Stimulated activated CD4-positive, alpha-beta T cell treated with anti-CD3 and anti-CD28 coated beads, Interleukin-2, amount 100 ng/mL, for 48 hours (primary cell): ENCODE measurements around the gene ZNF385D.

ENCODE experiments used
- DNase-seq, 2 donors: peaks; one replicate each; pipeline ENCODE4 v3.0.0-alpha.2; 2020

The ZNF385D gene

DNA sequence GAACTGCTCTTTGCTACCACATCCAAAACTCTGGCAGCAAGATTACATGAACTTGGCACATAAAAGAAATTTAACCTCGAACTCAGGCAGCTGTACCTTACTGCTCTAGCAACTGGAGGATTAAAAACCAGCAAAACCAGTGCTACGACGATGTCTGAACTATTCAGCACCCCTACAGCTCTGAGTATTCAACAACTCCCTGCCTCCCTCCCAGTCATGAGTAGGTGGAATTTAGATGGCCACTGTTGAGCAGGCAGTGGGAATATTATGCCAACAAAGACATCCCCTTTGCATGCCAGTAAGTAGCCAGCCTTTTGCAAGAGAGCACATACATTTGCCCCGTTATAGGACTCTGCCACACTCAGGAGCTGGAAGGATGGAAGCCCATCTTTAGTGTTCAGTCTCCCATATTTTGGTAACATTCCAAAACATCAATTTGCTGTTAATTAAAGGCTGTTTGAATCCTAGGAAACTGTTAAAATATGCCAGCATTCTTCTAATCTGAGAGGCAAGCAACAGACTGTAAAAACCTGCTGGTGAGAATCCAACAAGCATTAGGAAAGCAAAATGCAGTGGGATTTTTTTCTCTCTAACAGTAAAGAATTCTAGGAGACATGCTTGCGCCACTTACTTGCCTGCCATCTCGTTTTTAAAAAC lies 85.4 kb downstream of the ZNF385D start:
- no peak for DNase-seq

DNA sequence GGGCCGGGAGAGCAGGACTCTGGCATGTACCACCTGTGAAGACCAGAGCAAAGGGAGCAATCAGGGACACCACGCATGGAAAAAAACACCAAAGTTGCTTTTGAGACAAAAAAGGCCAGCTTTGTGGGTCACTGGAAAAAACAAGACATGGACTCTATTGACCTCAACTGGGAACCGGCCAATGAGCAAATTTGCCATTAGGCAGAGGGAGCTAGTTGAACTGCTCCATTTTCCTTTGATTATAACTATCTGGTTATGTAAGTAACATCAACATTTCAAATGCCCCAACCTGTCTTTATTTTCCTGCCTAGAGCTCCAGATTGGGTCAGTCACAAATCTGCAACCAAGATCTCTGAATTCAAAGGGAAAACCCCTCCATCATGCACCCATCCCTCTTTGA lies 86.0 kb downstream of the ZNF385D start:
- DNase-seq, result no peak

DNA sequence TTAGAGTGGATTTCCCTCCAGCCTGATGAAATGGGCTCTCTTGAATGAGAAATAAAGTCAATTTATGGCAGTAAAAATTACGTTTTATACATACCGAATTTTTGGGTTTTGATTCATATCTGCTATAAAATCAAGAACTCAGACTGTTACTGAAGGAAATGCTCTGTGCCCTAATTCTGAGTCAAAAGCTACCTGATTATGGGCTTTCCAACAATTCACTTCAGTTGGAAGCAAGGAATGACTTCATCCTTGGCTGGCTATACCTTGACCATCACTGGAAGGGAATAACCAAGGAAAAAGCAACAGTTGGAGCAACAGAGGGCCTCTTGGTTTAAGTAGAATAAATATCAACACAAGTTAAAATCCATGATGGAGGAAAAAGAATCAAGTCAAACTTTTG lies 88.6 kb downstream of the ZNF385D start:
- DNase-seq, result no peak

DNA sequence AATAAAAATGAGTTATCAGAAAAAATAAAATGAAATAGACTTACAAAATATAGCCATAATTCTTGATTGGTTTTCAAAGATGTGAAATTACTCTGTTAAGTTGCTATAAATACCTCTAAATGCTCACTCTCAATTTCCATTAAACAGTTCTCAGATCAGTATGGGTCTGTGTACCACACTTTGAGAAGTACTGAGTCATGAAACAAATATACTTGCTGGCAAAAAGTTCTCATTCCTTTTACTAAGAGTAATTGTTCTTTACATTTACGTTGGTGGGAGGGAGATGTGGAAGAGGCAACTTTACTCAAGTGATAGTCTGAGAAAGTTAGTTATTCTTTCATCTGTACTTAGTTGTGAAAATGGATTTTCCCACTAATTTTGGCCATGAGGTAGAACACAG lies 96.3 kb downstream of the ZNF385D start:
- DNase-seq, result no peak

DNA sequence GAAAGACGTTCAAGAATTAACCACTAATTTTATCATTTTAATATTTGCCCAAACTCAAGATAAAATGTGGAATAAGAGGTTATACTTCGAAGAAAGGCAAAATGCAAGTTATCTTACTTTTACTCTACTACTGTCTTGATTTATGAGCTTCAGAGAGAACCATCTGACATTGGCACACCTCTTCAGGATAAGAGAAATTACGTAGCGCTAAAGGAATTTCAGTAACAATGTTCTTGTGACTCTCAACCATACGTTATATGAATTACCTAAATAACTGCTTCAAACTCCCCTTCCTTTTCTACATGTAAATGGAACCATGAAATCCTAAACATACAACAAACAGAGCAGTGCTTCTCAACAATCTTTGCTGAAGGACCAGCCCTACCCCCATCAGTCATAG lies 96.8 kb downstream of the ZNF385D start:
- DNase-seq, result no peak

DNA sequence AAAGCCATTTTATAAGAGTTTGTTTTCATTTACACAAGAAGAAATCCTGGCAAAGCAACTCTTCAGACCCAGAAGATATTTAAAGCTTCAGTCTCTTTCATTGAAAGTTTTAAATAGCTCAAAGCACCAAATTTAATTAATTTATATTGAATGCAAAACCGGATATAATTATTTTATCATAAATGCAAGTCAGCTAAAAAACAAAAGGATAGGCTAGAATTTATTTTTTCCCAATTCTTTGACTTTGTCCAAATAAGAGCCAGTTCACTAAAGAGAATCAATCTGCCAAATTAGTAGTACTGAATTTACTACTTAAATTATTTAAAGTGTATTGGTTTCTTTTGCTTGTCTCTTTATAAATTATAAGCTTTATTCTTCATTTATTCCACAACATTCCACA lies 101.5 kb downstream of the ZNF385D start:
- no peak for DNase-seq

DNA sequence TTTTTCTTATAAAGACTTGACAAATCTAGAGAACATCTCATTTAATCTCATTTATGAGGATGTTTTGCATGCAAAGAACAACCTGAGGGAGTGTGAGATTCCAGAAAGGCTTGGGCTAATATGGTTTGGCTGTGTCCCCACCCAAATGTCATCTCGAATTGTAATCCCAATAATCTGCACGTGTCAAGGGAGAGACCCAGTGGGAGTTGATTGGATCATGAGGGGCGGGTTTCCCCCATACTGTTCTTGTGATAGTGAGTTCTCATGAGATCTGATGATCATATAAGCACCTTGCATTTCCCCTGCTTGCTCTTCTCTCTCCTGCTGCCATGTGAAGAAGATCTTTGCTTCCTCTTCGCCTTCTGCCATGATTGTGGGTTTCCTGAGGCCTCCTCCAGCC lies 103.0 kb downstream of the ZNF385D start:
- DNase-seq, result no peak

DNA sequence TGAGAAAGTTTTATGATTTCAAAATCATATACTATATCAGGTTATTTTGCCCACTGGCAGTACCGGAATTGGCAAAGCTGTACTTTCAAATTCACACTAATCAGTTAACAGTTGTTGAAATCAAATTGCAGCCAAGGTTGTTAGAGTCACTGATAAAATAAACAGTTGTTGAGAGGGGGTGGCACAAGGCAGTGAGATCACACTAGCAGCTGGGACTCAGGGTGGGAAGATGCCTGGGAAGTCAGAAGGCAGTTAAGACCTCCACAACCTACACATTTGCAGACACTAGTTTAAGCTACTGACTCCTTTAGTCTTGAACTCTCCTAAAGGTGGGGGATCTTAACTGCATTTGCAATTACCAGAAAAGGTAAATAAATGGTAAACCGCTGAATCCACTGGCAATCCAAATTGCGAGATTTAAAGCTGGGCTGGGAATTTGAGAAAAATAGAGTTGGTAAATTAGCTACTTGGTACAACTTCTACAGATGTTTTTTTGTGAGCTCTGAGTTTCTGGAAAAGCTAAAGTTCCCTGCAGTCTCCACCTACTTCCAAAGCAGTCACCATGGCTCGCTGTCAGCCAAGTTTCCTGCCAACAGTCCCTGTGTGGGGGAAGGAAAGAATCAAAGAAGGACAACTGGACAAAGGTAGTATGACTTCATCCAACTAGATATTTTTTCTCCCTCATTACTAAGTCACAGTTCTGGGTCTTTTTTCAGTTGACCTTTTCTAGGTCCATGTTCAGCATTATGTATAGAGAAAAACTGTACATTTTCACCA lies 105.7 kb downstream of the ZNF385D start:
- DNase-seq, result no peak

DNA sequence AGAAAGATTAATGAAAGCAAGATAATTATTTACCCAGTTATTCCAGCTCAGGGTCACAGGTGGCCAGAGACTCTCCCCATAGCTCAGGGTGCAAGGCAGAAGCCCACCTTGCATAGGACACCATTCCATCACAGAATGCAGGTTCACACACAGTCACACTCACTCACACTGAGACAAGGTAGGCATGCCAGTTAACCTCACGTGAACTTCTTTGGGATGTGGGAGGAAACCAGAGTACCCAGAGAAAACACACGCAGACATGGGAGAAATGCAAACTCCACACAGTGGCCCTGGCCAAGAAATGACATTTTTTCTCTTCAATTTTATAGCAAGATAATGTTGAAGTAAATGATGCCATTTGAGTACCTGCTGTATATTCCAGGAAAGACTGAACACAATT lies 106.7 kb downstream of the ZNF385D start:
- no peak for DNase-seq

DNA sequence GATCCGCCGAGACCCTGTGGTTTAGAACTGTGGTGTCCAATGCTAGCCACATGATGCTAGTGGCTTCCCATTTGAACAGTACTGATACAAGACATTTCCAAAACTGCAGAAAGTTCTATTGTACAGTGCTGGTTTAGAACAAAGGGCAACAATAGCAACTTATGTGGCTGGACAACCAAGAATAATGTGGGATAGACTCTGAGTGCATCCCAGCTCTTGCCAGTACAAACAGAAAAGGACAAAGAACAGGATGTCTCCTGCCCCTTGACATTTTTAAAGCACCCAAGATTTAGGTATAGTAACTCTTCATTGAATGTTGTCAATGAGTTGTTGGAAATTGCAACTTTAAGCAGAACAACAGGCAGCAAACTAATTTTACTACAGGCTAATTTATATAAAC lies 107.3 kb downstream of the ZNF385D start:
- no peak for DNase-seq

DNA sequence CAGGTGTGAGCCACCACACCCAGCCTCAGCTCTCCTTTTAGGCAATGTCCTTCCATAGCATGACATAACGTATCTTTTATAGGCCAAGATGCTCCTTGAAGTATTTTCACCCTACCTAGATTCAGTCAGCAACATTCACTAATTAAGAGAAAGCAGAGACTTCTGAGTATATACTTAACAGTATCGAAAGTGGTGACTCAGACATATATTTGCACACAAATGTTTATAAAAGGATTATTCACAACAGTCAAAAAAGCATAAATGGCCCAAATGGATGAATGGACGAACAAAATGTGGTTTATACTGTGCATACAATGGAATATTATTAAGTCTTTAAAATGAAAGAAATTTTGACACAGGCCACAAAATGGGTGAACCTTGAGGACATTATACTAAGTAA lies 108.6 kb downstream of the ZNF385D start:
- DNase-seq, result no peak

DNA sequence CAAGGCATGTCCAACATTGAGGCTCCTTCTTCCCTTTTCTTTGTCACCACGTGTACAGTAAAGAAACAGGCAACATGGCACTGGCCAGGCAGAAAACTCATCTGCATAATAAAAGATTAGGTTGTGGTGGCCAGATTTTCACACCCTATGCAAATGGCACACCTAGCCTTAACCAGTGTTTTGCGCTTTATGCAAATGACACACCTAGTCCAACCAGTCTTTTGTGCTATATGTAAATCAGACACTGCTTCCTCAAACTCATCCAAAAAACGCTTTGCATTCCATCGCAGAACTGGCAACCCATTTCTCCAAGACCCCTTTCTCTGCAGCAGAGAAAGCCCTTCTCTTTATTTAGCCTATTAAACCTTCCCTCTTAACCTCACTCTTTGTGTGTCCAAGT lies 109.1 kb downstream of the ZNF385D start:
- DNase-seq, result no peak

DNA sequence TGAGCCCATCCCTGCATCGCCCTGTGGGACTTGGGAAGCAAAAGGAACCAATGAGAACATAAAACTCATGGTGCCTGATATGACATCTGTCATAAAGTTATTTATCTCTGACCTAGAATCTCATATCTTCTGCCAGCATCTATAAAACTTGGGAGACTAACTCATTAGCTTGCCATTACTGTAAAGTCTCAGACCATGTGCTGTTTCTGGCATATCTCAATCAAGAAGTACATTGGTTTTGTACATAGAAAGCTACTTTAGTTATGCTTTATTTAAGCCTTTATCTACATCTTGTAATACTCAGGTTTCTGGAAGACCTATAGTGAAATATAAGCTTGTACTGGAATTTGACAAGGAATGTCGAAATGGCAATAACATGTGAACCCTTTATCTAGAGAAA lies 112.5 kb downstream of the ZNF385D start:
- no peak for DNase-seq

DNA sequence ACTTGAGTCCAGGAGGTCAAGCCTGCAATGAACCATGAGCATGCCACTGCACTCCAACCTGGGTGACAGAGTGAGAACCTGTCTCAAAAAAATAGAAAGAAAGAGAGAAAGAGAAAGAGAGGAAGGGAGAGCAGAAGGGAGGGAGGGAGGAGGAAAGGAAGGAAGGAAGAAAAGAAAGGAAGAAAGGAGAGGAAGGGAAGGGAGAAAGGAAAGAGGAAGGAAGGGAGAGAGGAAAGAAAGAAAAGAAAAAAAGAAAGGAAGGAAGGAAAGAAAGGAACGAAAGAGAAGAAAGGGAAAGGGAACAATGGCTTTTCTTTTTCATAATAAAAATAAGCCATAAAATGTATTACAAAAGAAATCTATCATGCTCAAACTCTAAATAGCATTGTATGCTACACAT lies 116.9 kb downstream of the ZNF385D start:
- DNase-seq, result no peak

DNA sequence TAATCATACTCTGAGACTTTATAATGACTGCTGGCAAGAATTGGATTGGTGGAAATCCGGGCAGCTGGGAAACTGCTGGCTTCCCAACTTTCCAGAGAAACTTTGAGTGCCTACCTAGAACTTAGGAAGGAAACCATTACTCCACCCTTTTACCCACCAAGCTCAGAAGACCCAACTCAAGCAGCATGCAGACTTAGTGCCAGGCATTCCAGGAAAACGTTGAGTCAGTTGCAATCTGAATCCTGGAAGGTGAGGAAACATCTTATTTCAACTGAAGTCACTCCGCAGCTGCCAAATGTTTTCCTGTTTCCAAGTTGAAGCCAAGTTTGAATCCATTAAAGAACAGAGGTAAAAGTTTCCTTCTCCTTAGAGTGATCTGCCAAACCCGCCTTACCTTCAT lies 126.5 kb downstream of the ZNF385D start:
- DNase-seq, result no peak

DNA sequence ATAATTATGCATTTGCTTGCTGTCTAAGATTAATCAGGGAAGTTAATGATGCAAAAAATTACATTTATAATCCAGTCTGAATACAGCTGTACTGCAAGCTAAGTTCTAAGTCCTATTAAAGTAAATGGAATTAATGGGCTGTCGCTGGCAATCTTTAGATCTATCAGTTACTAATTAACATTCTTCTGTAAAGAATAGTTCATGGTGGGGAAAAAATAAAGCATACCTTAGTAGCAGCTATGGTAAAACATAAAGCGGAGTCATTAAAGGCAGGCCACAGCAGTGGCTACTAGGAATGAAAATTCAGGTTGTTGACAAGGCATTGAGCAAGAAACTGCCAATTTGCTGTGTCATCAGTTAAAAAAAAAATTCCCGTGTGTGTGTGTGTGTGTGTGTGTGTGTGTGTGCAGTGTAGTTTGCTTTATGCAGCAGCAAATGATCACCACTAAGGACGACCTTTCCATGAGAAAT lies 129.8 kb downstream of the ZNF385D start:
- DNase-seq, result no peak

DNA sequence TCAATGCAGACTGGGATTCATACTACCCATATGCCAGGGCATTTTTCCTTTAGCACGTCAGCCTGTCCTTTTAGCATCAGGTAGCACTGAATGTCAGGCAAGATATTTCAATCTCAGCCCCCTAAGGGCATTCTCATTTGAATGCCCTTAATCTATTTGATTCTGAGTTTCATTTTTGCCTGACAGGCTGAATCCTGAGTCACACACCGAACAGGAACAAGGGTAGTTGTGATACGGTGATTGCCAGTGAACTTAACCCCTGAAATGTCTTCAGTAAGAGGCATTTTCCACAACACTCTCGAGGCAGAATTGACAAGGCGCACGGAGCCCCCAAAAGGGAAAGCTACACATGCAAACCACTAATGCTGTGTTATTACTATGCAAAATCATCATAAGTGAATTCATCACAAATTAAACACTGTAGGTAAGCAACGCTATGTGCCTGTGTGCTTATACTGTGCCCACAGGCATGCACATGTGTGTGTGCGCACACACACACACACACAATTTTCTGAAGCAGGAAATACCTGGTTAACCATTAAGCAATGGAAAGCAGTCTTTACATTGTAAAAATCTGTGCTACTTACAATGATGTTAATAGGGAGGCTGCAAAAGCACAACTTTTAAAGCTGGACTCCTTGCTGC lies 130.4 kb downstream of the ZNF385D start:
- DNase-seq, result no peak

DNA sequence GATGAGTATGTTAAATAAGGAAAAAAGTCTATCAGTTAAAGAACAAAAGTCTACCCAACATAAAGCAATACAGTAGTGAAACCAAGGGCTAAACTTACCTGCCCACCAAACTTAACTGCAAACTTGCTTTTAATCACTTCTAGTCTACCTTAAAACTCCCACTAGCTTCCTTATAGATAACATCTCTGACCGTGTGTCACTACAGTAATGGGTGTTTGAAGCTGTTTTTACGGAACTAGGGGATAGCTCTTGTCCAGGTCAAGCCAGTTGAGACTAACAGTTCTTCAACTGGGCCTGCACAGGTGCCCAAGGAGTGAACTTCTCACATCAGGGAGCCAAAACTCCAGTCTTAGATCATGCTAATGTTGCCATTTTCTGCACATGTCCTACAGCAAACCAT lies 132.3 kb downstream of the ZNF385D start:
- no peak for DNase-seq

DNA sequence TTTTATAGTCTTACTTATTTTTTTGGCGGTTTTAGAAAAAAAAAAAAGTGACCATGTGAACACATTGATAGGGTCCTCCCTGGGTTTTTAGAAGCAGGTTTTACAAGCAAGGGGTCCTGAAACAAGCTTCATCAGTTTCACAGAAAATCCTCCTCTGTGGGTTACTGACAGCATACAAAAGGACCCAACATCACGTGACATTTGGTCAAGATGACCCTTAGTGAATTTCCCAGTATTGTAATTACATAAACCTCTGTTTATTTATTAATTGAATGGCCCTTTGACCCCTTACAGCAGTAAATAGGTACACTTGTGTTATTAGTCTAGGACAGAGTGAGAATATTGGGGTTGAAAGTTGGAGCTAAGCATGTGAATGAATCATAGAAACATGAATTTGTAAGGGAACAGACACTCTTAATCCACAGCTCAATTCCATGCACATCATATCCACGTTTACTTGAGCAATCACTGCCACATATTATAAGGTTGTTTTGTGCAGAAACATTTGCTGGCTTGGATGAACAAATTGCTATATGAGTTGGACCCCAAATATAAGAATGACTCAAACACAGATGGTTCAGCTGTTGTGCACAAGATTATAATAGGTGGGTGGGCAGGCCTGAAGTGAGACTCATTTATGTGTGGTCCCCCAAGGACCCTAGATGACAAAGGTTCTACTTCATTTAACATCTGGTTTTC lies 137.5 kb downstream of the ZNF385D start:
- DNase-seq, result no peak

DNA sequence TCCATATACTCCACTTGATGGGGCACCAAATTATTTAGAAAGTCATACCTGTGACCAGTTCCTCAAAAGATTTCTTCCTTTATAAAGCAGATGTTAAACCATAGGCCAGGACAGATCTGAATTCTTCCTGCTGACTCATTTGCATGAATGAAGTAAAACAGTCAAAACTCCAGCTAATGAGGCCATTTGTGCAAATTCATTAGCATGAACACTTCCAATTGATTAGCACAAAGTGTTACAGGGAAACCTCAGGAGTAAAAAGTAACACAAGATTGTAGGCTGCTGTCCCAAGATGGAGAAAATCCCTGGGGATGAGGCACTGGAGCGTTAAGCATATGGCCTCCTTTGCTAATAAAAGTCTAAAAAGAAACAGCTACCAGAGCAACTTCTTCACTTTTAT lies 149.8 kb downstream of the ZNF385D start:
- DNase-seq, result no peak

DNA sequence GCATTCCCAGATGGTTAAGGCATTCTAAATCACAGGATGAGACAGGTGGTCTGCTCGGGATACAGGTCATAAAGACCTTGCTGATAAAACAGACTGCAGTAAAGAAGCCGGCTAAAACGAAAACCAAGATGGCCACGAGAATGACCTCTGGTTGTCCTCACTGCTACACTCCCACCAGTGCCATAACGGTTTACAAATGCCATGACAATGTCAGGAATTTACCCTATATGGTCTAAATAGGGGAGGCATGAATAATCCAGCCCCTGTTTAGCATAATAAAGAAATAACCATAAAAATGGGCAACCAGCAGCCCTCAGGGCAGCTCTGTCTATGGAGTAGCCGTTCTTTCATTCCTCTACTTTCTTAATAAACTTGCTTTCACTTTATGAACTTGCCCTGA lies 151.1 kb downstream of the ZNF385D start:
- no peak for DNase-seq

DNA sequence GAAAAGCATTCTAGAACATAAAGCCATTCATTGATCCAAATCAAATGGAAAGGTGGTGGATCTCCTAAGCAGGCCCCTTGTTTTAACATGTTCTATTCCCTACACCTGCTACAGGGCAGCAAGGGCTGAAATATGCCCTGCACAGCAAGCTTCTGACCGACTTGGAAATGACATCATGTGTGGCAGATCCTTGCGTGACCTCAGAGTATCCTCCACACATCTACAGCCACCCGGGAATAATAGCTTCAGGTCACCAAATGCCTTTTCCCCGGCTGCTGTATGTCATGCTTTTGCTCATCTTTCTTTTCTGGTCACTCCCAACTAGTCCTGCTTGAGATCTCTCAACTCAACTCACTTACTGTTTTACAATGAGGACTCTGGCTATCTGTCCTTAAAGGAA lies 158.2 kb downstream of the ZNF385D start:
- no peak for DNase-seq

DNA sequence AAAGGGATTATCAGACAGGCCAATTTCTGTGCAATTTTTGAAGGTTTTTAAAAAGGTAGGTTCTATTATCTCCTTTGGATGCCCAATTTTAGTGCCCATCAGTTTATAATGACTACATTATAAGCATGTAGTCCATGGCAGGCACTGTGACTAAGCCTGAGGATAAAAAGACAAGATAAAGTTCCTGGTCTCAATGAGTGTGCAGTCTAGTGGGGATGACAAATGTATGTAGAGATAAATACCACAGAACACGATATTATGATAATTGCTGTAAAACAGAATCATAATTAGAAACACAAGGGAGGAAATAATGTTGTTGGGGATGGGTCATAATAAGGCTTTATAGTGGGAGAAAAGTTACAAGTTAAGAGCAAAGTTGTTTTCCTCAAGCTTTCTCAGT lies 163.1 kb downstream of the ZNF385D start:
- DNase-seq, result no peak
